Measurements from ENCODE around the gene ABI3BP. TPM values are rescaled to one million over a fixed set of nuclear protein-coding genes. Genes with fewer than 3 reads are reported as not detected.

The ABI3BP gene
- total RNA-seq, 1 experiment from 2014 or later, result 0.74 TPM

DNA sequence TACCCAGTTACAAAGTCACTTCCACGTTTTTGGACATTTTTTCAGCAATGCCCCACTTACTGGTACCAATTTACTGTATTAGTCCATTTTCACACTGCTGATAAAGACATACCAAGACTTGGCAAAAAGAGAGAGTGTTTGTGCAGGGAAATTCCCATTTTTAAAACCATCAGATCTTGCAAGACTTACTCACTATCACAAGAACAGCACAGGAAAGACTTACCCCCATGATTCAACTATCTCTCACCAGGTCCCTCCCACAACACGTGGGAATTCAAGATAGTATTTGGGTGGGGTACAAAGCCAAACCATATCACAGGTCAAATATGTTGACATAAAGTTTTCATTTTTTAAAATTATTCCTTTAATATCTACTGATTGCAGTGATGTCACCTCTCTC is 16.2 kb upstream of the ABI3BP start (continued):
- TF ChIP-seq, protein P1, sequence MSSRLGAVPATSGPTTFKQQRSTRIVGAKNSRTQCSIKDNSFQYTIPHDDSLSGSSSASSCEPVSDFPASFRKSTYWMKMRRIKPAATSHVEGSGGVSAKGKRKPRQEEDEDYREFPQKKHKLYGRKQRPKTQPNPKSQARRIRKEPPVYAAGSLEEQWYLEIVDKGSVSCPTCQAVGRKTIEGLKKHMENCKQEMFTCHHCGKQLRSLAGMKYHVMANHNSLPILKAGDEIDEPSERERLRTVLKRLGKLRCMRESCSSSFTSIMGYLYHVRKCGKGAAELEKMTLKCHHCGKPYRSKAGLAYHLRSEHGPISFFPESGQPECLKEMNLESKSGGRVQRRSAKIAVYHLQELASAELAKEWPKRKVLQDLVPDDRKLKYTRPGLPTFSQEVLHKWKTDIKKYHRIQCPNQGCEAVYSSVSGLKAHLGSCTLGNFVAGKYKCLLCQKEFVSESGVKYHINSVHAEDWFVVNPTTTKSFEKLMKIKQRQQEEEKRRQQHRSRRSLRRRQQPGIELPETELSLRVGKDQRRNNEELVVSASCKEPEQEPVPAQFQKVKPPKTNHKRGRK (CRISPR knock-in tag; IDR thresholded peaks at IDR 0.05; ENCODE audit: borderline replicate concordance), result no peak
- TF ChIP-seq ATF6 (CRISPR knock-in tag; IDR thresholded peaks at IDR 0.05) (no peak), FOXJ3 (CRISPR knock-in tag; IDR thresholded peaks at IDR 0.05; ENCODE audit: borderline replicate concordance) (no peak), NFE2L1 (CRISPR knock-in tag; IDR thresholded peaks at IDR 0.05) (no peak), CBFB (CRISPR knock-in tag; IDR thresholded peaks at IDR 0.05; ENCODE audit: low read depth) (no peak), GABPB1 (CRISPR knock-in tag; IDR thresholded peaks at IDR 0.05) (no peak), EMX1 (CRISPR knock-in tag; IDR thresholded peaks at IDR 0.05) (no peak), STAT6 (CRISPR knock-in tag; conservative IDR thresholded peaks at IDR 0.05; ENCODE audit: low read depth) (no peak)
- TF ChIP-seq, protein P2, sequence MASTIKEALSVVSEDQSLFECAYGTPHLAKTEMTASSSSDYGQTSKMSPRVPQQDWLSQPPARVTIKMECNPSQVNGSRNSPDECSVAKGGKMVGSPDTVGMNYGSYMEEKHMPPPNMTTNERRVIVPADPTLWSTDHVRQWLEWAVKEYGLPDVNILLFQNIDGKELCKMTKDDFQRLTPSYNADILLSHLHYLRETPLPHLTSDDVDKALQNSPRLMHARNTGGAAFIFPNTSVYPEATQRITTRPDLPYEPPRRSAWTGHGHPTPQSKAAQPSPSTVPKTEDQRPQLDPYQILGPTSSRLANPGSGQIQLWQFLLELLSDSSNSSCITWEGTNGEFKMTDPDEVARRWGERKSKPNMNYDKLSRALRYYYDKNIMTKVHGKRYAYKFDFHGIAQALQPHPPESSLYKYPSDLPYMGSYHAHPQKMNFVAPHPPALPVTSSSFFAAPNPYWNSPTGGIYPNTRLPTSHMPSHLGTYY (CRISPR knock-in tag; IDR thresholded peaks at IDR 0.05), result no peak

DNA sequence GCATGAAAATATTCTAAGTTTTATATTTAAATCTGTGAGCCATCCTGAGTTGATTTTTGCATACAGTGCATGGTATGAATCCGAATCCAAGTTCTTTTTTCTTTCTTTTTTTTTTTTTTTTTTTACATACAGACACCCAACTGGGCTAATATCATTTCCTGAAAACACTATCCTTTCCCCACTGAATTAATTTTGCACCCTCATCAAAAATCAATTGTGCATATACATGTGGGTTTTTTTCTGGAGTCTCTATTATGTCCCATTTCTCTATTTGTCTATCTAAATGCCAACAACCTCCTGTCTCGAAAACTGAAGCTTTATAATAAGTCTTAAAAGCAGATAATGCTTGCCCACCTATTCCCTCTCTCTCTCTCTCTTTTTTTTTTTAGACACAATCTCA is 5.9 kb upstream of the ABI3BP start:
- no peaks in the 10 kb centered on the region for H3K4me1 Mint-ChIP-seq
- ATAC-seq (no peak), DNase-seq (ENCODE audit: low spot score) (no peak)
- TF ChIP-seq TEAD1 (CRISPR knock-in tag; IDR thresholded peaks at IDR 0.05) (no peak), ZNF532 (CRISPR knock-in tag; IDR thresholded peaks at IDR 0.05; ENCODE audit: borderline replicate concordance) (no peak), FOXK1 (CRISPR knock-in tag; IDR thresholded peaks at IDR 0.05) (no peak), ZNF263 (CRISPR knock-in tag; IDR thresholded peaks at IDR 0.05; ENCODE audit: low read depth) (no peak), NR1H2 (CRISPR knock-in tag; IDR thresholded peaks at IDR 0.05) (no peak), JAZF1 (CRISPR knock-in tag; IDR thresholded peaks at IDR 0.05) (no peak), EMX1 (CRISPR knock-in tag; IDR thresholded peaks at IDR 0.05) (no peak), RORB (CRISPR knock-in tag; IDR thresholded peaks at IDR 0.05) (no peak), ARID4B (CRISPR knock-in tag; IDR thresholded peaks at IDR 0.05; ENCODE audit: borderline replicate concordance) (no peak), NR3C1 (CRISPR knock-in tag; conservative IDR thresholded peaks at IDR 0.05; ENCODE audit: low read depth) (no peak), TCF7 (CRISPR knock-in tag; IDR thresholded peaks at IDR 0.05; ENCODE audit: low read depth) (no peak)
- no peak overlapping the region for H3K27ac Mint-ChIP-seq
- no peaks in the 10 kb centered on the region for H3K36me3 Mint-ChIP-seq
- H3K4me3 Mint-ChIP-seq, result no peak overlapping the region
- H3K9me3 Mint-ChIP-seq, result peaks cover 23% of the 10 kb centered on the region
- CTCF ChIA-PET, result no interaction called here
- POLR2A ChIA-PET, result interaction anchor here (0.6 kb wide), 1 partner anchor 9 kb away, joined by 11 read pairs; no protein-coding TSS in a partner anchor
- no peaks in the 10 kb centered on the region; the same call in 1 of the 2 replicates for H3K27me3 Mint-ChIP-seq (ENCODE audit: low read depth)
